Fibroblast of lung (primary cell): ENCODE data around the gene PLEKHG4B. TPM values are rescaled to one million over a fixed set of nuclear protein-coding genes. Genes with fewer than 3 reads are reported as not detected.

Experiments
- DNase-seq, 2 donors: peaks; one replicate each; pipeline versions ENCODE4 v3.0.0 to v3.0.0-alpha.2; 2010; ENCODE audit warnings: low read depth in 2 of 2
- H2AFZ ChIP-seq: 2 replicates; pipeline ENCODE4 v1.5.1; 2012; ENCODE audit warnings: low read length, control low read depth, inconsistent platforms
- H3K27ac ChIP-seq: 2 replicates; pipeline ENCODE4 v1.5.1; 2011; ENCODE audit warnings: low read length, control low read depth; ENCODE audit not compliant: insufficient read depth
- H3K27me3 ChIP-seq: 2 replicates; pipeline ENCODE4 v1.5.1; 2011; ENCODE audit warnings: mild to moderate bottlenecking, low read length; ENCODE audit not compliant: control insufficient read depth, insufficient read depth
- H3K36me3 ChIP-seq: 2 replicates; pipeline ENCODE4 v1.5.1; 2011; ENCODE audit warnings: low read length; ENCODE audit not compliant: control insufficient read depth, insufficient read depth
- H3K4me1 ChIP-seq: 2 replicates; pipeline ENCODE4 v1.5.1; 2011; ENCODE audit warnings: low read length; ENCODE audit not compliant: control insufficient read depth, insufficient read depth; ENCODE audit errors: extremely low read depth
- H3K4me2 ChIP-seq: 2 replicates; pipeline ENCODE4 v1.5.1; 2011; ENCODE audit warnings: low read length, control low read depth; ENCODE audit not compliant: insufficient read depth; ENCODE audit errors: extremely low read depth
- H3K4me3 ChIP-seq, 4 experiments: fragments of 200-600 bp in 1 of 4; sonication (generic) in 1 of 4; replicated peaks in 1 of 4; 2 replicates each; pipeline ENCODE4 v1.5.1; 2011 to 2016; ENCODE audit warnings: low read length in 4 of 4, low read depth in 3 of 4, mild to moderate bottlenecking in 3 of 4, control low read depth in 2 of 4, inconsistent platforms in 1 of 4, mixed read lengths in 1 of 4; ENCODE audit not compliant: insufficient read depth in 1 of 4; ENCODE audit errors: control extremely low read depth in 1 of 4
- H3K79me2 ChIP-seq: 2 replicates; pipeline ENCODE4 v1.5.1; 2012; ENCODE audit warnings: mild to moderate bottlenecking, low read length, inconsistent platforms; ENCODE audit not compliant: control insufficient read depth, insufficient read depth
- H3K9ac ChIP-seq: 2 replicates; pipeline ENCODE4 v1.5.1; 2011; ENCODE audit warnings: mild to moderate bottlenecking, low read length, control low read depth; ENCODE audit not compliant: insufficient read depth
- H3K9me3 ChIP-seq: 2 replicates; pipeline ENCODE4 v1.5.1; 2012; ENCODE audit warnings: low read depth, low read length; ENCODE audit not compliant: control insufficient read depth, insufficient read depth
- H4K20me1 ChIP-seq: 2 replicates; pipeline ENCODE4 v1.5.1; 2011; ENCODE audit warnings: low read length; ENCODE audit not compliant: control insufficient read depth, insufficient read depth; ENCODE audit errors: extremely low read depth
- CTCF ChIP-seq, 2 donors: IDR thresholded peaks in 1 of 2; conservative IDR thresholded peaks in 1 of 2; 1 replicate in 1 of 2; 2 replicates in 1 of 2; pipeline ENCODE4 v1.5.1; 2011 to 2012; ENCODE audit warnings: low read length in 2 of 2, control low read depth in 1 of 2, inconsistent platforms in 1 of 2, low read depth in 1 of 2, mild to moderate bottlenecking in 1 of 2
- EZH2 ChIP-seq: IDR thresholded peaks from 2 replicates; pipeline ENCODE4 v1.5.1; 2012; ENCODE audit warnings: low read length, control low read depth, mild to moderate bottlenecking; ENCODE audit errors: missing control alignments
- polyA plus RNA-seq, 2 donors: library from polyadenylated mRNA; depleted of rRNA in 1 of 2; stranded (reverse) in 1 of 2; unstranded in 1 of 2; fragments of >200 nt; gene quantifications; 2 replicates each; pipeline ENCODE4 v1.2.1, GENCODE V29; 2011 to 2012; ENCODE audit warnings: missing spikeins in 1 of 2
- total RNA-seq: library from RNA; depleted of rRNA; stranded (reverse); fragments of >200 nt; gene quantifications from 2 replicates; pipeline ENCODE4 v1.2.1, GENCODE V29; 2014

Gene PLEKHG4B
- total and polyA plus RNA-seq, 2 donors (not counting 1 experiment from before 2014, with no cell fraction given), result under 0.01 to 0.08 TPM

- no peak for TF ChIP-seq CTCF (conservative IDR thresholded peaks at IDR 0.05 in 1 of 2, IDR thresholded peaks at IDR 0.05 in 1 of 2; ENCODE audit: low read depth in 1 of 2, low read length in 2 of 2)
- TF ChIP-seq EZH2, result no peak
- Histone ChIP-seq H3K27me3 (no peaks in the 10 kb centered on the region), H3K4me1 (no peaks in the 10 kb centered on the region)
These were observed 65.8 kb downstream of the PLEKHG4B start for GRCh38 chr5:157801-158200.

GRCh38 chr5:158807-159447 lies 67.0 kb downstream of the PLEKHG4B start:
- no peak overlapping the region for H2AFZ ChIP-seq
- no peaks in the 10 kb centered on the region for H3K79me2 ChIP-seq
- H3K27ac ChIP-seq, result no peak overlapping the region
- DNase-seq, result no peak
- H3K27me3 ChIP-seq, result no peaks in the 10 kb centered on the region
- H3K4me3 ChIP-seq, result no peak overlapping the region
- no peaks in the 10 kb centered on the region for H3K9me3 ChIP-seq
- H3K9ac ChIP-seq, result no peak overlapping the region
- TF ChIP-seq CTCF (conservative IDR thresholded peaks at IDR 0.05 in 1 of 2, IDR thresholded peaks at IDR 0.05 in 1 of 2; ENCODE audit: low read depth in 1 of 2, low read length in 2 of 2) (no peak), EZH2 (no peak)
- no peaks in the 10 kb centered on the region for H4K20me1 ChIP-seq
- H3K4me1 ChIP-seq, result no peaks in the 10 kb centered on the region
- no peaks in the 10 kb centered on the region for H3K36me3 ChIP-seq
- no peak overlapping the region for H3K4me2 ChIP-seq

More at GRCh38 chr5:157801-158200, 65.8 kb downstream of the PLEKHG4B start:
- H3K4me3 ChIP-seq, result no peak overlapping the region
- no peak overlapping the region for H3K4me2 ChIP-seq
- no peaks in the 10 kb centered on the region for H3K9me3 ChIP-seq
- no peak for DNase-seq
- no peak overlapping the region for H2AFZ ChIP-seq
- no peak overlapping the region for H3K27ac ChIP-seq
- H3K9ac ChIP-seq, result no peak overlapping the region
- no peaks in the 10 kb centered on the region for H4K20me1 ChIP-seq
- H3K36me3 ChIP-seq, result no peaks in the 10 kb centered on the region
- H3K79me2 ChIP-seq, result no peaks in the 10 kb centered on the region

GRCh38 chr5:159448-160172 lies 67.6 kb downstream of the PLEKHG4B start:
- Histone ChIP-seq H3K27me3 (no peaks in the 10 kb centered on the region), H4K20me1 (no peaks in the 10 kb centered on the region), H3K36me3 (no peaks in the 10 kb centered on the region), H3K9me3 (no peaks in the 10 kb centered on the region), H3K79me2 (no peaks in the 10 kb centered on the region), H3K9ac (no peak overlapping the region), H3K4me1 (no peaks in the 10 kb centered on the region), H3K4me3 (no peak overlapping the region), H2AFZ (no peak overlapping the region), H3K27ac (no peak overlapping the region), H3K4me2 (no peak overlapping the region)
- peak; percentile 47 to 92 for DNase-seq
- TF ChIP-seq CTCF (conservative IDR thresholded peaks at IDR 0.05 in 1 of 2, IDR thresholded peaks at IDR 0.05 in 1 of 2; ENCODE audit: low read depth in 1 of 2, low read length in 2 of 2), result no peak
- no peak for TF ChIP-seq EZH2
